SK-N-SH (cell line): ENCODE results near the gene UBAC2. TPM values are rescaled to one million over a fixed set of nuclear protein-coding genes. Genes with fewer than 3 reads are reported as not detected.

Experiments
- CTCF ChIA-PET: fragments of 300-600, 350-600 bp; formaldehyde crosslinking; extraction: SDS; loops from one replicate; lab custom pipeline; 2021; lab: Yijun Ruan, JAX
- POLR2A ChIA-PET: fragments of 350-600 bp; sonication (Branson Sonifier 250); formaldehyde crosslinking; extraction: SDS; loops from one replicate; lab custom pipeline; 2020; ENCODE audit warnings: antibody characterized with exemption, inconsistent platforms; lab: Yijun Ruan, JAX
- DNase-seq: peaks from one replicate; pipeline ENCODE4 v3.0.0; 2012
- H2AFZ ChIP-seq: fragments of 200-600 bp; sonication (generic); 2 replicates; pipeline ENCODE4 v1.8.1; 2016; ENCODE audit warnings: antibody characterized with exemption, mild to moderate bottlenecking, low read depth
- H3F3A ChIP-seq: fragments of 200-600 bp; sonication (generic); replicated peaks from 2 replicates; pipeline ENCODE3; 2016; ENCODE audit warnings: antibody characterized with exemption, mild to moderate bottlenecking; ENCODE audit not compliant: insufficient read depth
- H3K27ac ChIP-seq, 2 experiments: fragments of 200-500 bp in 1 of 2; fragments of 200-600 bp in 1 of 2; sonication (Bioruptor generic) in 1 of 2; sonication (generic), shearing (Covaris generic) in 1 of 2; 2 replicates each; pipeline versions ENCODE4 v1.5.1 to v1.6.1; 2014 to 2016; ENCODE audit warnings: low read depth in 2 of 2, inconsistent platforms in 1 of 2, low read length in 1 of 2, mild to moderate bottlenecking in 1 of 2, mixed read lengths in 1 of 2
- H3K27me3 ChIP-seq: fragments of 200-600 bp; sonication (generic), shearing (Covaris generic); 2 replicates; pipeline ENCODE4 v1.6.1; 2016; ENCODE audit warnings: mixed run types; ENCODE audit not compliant: insufficient read depth
- H3K36me3 ChIP-seq, 2 experiments: fragments of 200-500 bp in 1 of 2; fragments of 200-600 bp in 1 of 2; sonication (Bioruptor generic) in 1 of 2; sonication (generic) in 1 of 2; replicated peaks in 1 of 2; 2 replicates each; pipeline versions ENCODE3 to v1.5.1; 2014 to 2016; ENCODE audit warnings: low read length in 1 of 2, mild to moderate bottlenecking in 1 of 2; ENCODE audit not compliant: insufficient read depth in 2 of 2, control insufficient read depth in 1 of 2
- H3K4me1 ChIP-seq, 2 experiments: fragments of 200-500 bp in 1 of 2; fragments of 200-600 bp in 1 of 2; sonication (Bioruptor generic) in 1 of 2; sonication (generic), shearing (Covaris generic) in 1 of 2; 2 replicates each; pipeline versions ENCODE4 v1.5.1 to v1.6.1; 2014 to 2016; ENCODE audit warnings: low read depth in 1 of 2, low read length in 1 of 2, mixed run types in 1 of 2; ENCODE audit not compliant: insufficient read depth in 2 of 2, control insufficient read depth in 1 of 2
- H3K4me2 ChIP-seq: fragments of 200-600 bp; sonication (generic), shearing (Covaris generic); 2 replicates; pipeline ENCODE4 v1.6.1; 2017; ENCODE audit warnings: mixed run types
- H3K4me3 ChIP-seq, 2 experiments: fragments of 200-500 bp in 1 of 2; fragments of 200-600 bp in 1 of 2; sonication (Bioruptor generic) in 1 of 2; sonication (generic), shearing (Covaris generic) in 1 of 2; 2 replicates each; pipeline versions ENCODE4 v1.5.1 to v1.8.1; 2014 to 2016; ENCODE audit warnings: low read depth in 2 of 2, inconsistent platforms in 1 of 2, low read length in 1 of 2, mild to moderate bottlenecking in 1 of 2, mixed read lengths in 1 of 2, moderate library complexity in 1 of 2
- H3K79me2 ChIP-seq: fragments of 200-600 bp; sonication (generic); 2 replicates; pipeline ENCODE4 v1.8.1; 2017; ENCODE audit warnings: mild to moderate bottlenecking; ENCODE audit not compliant: insufficient read depth
- H3K9ac ChIP-seq: fragments of 200-600 bp; sonication (generic); 2 replicates; pipeline ENCODE4 v1.6.1; 2017; ENCODE audit warnings: mixed run types
- H3K9me2 ChIP-seq: fragments of 200-600 bp; sonication (generic); 2 replicates; pipeline ENCODE4 v1.6.1; 2017; ENCODE audit warnings: mixed run types
- H3K9me3 ChIP-seq: fragments of 200-600 bp; sonication (generic); 2 replicates; pipeline ENCODE4 v1.6.1; 2017; ENCODE audit warnings: mixed run types, mild to moderate bottlenecking, moderate library complexity
- H4K20me1 ChIP-seq: fragments of 200-600 bp; sonication (generic); 2 replicates; pipeline ENCODE4 v1.6.1; 2017; ENCODE audit warnings: mild to moderate bottlenecking, mixed run types; ENCODE audit not compliant: insufficient read depth
- CTCF ChIP-seq: fragments of 200-600 bp; sonication (generic); IDR thresholded peaks from 2 replicates; pipeline ENCODE4 v1.6.1; 2017; ENCODE audit warnings: antibody characterized with exemption, mild to moderate bottlenecking, moderate library complexity
- EP300 ChIP-seq, 2 experiments: IDR thresholded peaks; 2 replicates each; pipeline versions ENCODE4 v1.4.0 to v1.6.1; 2012; ENCODE audit warnings: borderline replicate concordance in 1 of 2, low read depth in 1 of 2, low read length in 1 of 2
- EZH2phosphoT487 ChIP-seq: fragments of 200-600 bp; sonication (generic); IDR thresholded peaks from 2 replicates; pipeline ENCODE4 v1.6.1; 2017; ENCODE audit warnings: low read depth, mixed run types, mild to moderate bottlenecking, antibody characterized with exemption, moderate library complexity, borderline replicate concordance
- FOXJ3 ChIP-seq: sonication (generic); formaldehyde crosslinking; IDR thresholded peaks from 2 replicates; pipeline ENCODE4 v1.5.1; 2020; ENCODE audit warnings: mild to moderate bottlenecking, missing genetic modification reagents
- GABPA ChIP-seq: IDR thresholded peaks from 2 replicates; pipeline ENCODE4 v1.4.0; 2012; ENCODE audit warnings: low read depth, mild to moderate bottlenecking
- MAX ChIP-seq: IDR thresholded peaks from 2 replicates; pipeline ENCODE4 v1.4.0; 2012; ENCODE audit warnings: low read depth
- NFIC ChIP-seq: IDR thresholded peaks from 2 replicates; pipeline ENCODE4 v1.4.0; 2012; ENCODE audit warnings: borderline replicate concordance
- PBX3 ChIP-seq: IDR thresholded peaks from 2 replicates; pipeline ENCODE4; 2012
- POLR2AphosphoS5 ChIP-seq: IDR thresholded peaks from 2 replicates; pipeline ENCODE4 v1.6.1; 2012; ENCODE audit warnings: low read depth, low read length
- RXRA ChIP-seq: IDR thresholded peaks from 2 replicates; pipeline ENCODE4 v1.4.0; 2012; ENCODE audit warnings: low read depth, mild to moderate bottlenecking, borderline replicate concordance
- SIN3A ChIP-seq: IDR thresholded peaks from 2 replicates; pipeline ENCODE4 v1.6.1; 2012; ENCODE audit warnings: low read depth, mild to moderate bottlenecking, low read length, moderate library complexity, borderline replicate concordance
- SMC3 ChIP-seq: IDR thresholded peaks from 2 replicates; pipeline ENCODE4 v1.6.1; 2012; ENCODE audit warnings: low read depth, low read length, improper control_type of control experiment
- USF1 ChIP-seq: IDR thresholded peaks from 2 replicates; pipeline ENCODE4 v1.4.0; 2012; ENCODE audit warnings: low read depth, borderline replicate concordance
- YY1 ChIP-seq: IDR thresholded peaks from 2 replicates; pipeline ENCODE4 v1.4.0; 2012; ENCODE audit warnings: low read depth, mild to moderate bottlenecking
- ZBTB33 ChIP-seq: IDR thresholded peaks from 2 replicates; pipeline ENCODE4 v1.4.0; 2012; ENCODE audit warnings: low read depth, borderline replicate concordance
- WGBS: methylation state at CpG from one replicate; pipeline ENCODE4 v1.1.6; 2017; ENCODE audit warnings: low lambda C conversion rate; 5-methylcytosine and 5-hydroxymethylcytosine counted together
- polyA plus RNA-seq, 3 experiments: library from polyadenylated mRNA; depleted of rRNA; stranded (reverse); fragments of >200 nt; gene quantifications; 2 replicates each; pipeline ENCODE4 v1.2.3, GENCODE V29; 2012

Gene UBAC2
- polyA plus RNA-seq, 1 of the 3 experiments (the other 2 are of a cell fraction), result 79.0 TPM

GRCh38 chr13:99398071-99398470 is 197.4 kb downstream of the UBAC2 start:
- no peaks in the 10 kb centered on the region for H3F3A ChIP-seq
- no peak overlapping the region for H3K9ac ChIP-seq
- no peaks in the 10 kb centered on the region for H4K20me1 ChIP-seq
- H3K4me3 ChIP-seq, result no peak overlapping the region
- no peaks in the 10 kb centered on the region for H3K4me1 ChIP-seq
- no peak overlapping the region for H3K27ac ChIP-seq
- ChIA-PET CTCF (interaction anchor here (1.3 to 2.0 kb wide), 3 partner anchors 11 to 122 kb away, joined by 3 to 10 read pairs (median 4); no protein-coding TSS in a partner anchor), POLR2A (no interaction called here)
- no peak overlapping the region for H3K4me2 ChIP-seq
- H3K79me2 ChIP-seq, result no peaks in the 10 kb centered on the region
- H2AFZ ChIP-seq, result no peak overlapping the region
- no peak for DNase-seq
- H3K9me3 ChIP-seq, result no peaks in the 10 kb centered on the region
- H3K27me3 ChIP-seq, result no peaks in the 10 kb centered on the region
- TF ChIP-seq USF1, result no peak
- no peak for TF ChIP-seq GABPA
- TF ChIP-seq SMC3, result no peak
- no peak for TF ChIP-seq ZBTB33
- TF ChIP-seq EZH2phosphoT487, result no peak
- no peak for TF ChIP-seq RXRA
- no peak for TF ChIP-seq SIN3A
- no peak for TF ChIP-seq PBX3
- TF ChIP-seq NFIC, result no peak
- TF ChIP-seq CTCF, result no peak
- no peak for TF ChIP-seq YY1
- TF ChIP-seq EP300 (IDR thresholded peaks at IDR 0.05; ENCODE audit: borderline replicate concordance in 1 of 2, low read depth in 1 of 2, low read length in 1 of 2), result no peak
- TF ChIP-seq POLR2AphosphoS5, result no peak
- no peak for TF ChIP-seq MAX
- no peak for TF ChIP-seq FOXJ3
- no peaks in the 10 kb centered on the region for H3K9me2 ChIP-seq
- no peaks in the 10 kb centered on the region for H3K36me3 ChIP-seq
- WGBS, result 72% methylated on average over 6 of the region's 9 CpGs
